DOHH2 (cell line): ENCODE results near the gene ZNF268.

Experiments used
- H3F3A ChIP-seq: fragments of 200-600 bp; sonication (generic), shearing (Covaris generic); 2 replicates; pipeline ENCODE4 v1.6.0; 2016; ENCODE audit warnings: antibody characterized with exemption, mild to moderate bottlenecking; ENCODE audit not compliant: control insufficient read depth, insufficient read depth
- H3K27ac ChIP-seq: fragments of 200-600 bp; sonication (generic); 2 replicates; pipeline ENCODE4 v1.5.1; 2014; ENCODE audit warnings: low read depth, mild to moderate bottlenecking, low read length, moderate library complexity
- H3K27me3 ChIP-seq: fragments of 200-600 bp; sonication (generic); 2 replicates; pipeline ENCODE4 v1.6.1; 2014; ENCODE audit warnings: mild to moderate bottlenecking, low read length, mixed read lengths; ENCODE audit not compliant: control insufficient read depth
- H3K36me3 ChIP-seq: fragments of 200-600 bp; sonication (generic); 2 replicates; pipeline ENCODE4 v1.6.1; 2014; ENCODE audit warnings: mild to moderate bottlenecking, low read length, moderate library complexity, mixed read lengths; ENCODE audit not compliant: control insufficient read depth
- H3K4me1 ChIP-seq: fragments of 200-600 bp; sonication (generic); 2 replicates; pipeline ENCODE4 v1.6.1; 2014; ENCODE audit warnings: mild to moderate bottlenecking, low read length, mixed read lengths; ENCODE audit not compliant: control insufficient read depth
- H3K4me2 ChIP-seq: fragments of 200-600 bp; sonication (generic); 2 replicates; pipeline ENCODE4 v1.6.0; 2014; ENCODE audit warnings: mild to moderate bottlenecking, low read length, moderate library complexity
- H3K4me3 ChIP-seq: fragments of 200-600 bp; sonication (generic); 2 replicates; pipeline ENCODE4 v1.5.1; 2014; ENCODE audit warnings: mild to moderate bottlenecking, low read length, mixed read lengths
- H3K79me2 ChIP-seq: fragments of 200-600 bp; sonication (generic); 2 replicates; pipeline ENCODE4 v1.6.1; 2014; ENCODE audit warnings: mild to moderate bottlenecking, low read length, mixed read lengths; ENCODE audit not compliant: control insufficient read depth
- H3K9me2 ChIP-seq: fragments of 200-600 bp; sonication (generic); replicated peaks from 2 replicates; pipeline ENCODE4 v1.6.1; 2014; ENCODE audit warnings: mild to moderate bottlenecking, low read length, mixed read lengths; ENCODE audit not compliant: control insufficient read depth
- H3K9me3 ChIP-seq: fragments of 200-600 bp; sonication (generic); 2 replicates; pipeline ENCODE4 v1.6.1; 2014; ENCODE audit warnings: antibody characterized with exemption, low read length, mixed read lengths; ENCODE audit not compliant: control insufficient read depth, insufficient read depth
- H4K20me1 ChIP-seq: fragments of 200-600 bp; sonication (generic); 2 replicates; pipeline ENCODE4 v1.6.0; 2014; ENCODE audit warnings: low read depth, mild to moderate bottlenecking, antibody characterized with exemption, low read length, moderate library complexity; ENCODE audit not compliant: control insufficient read depth, insufficient read depth
- EZH2phosphoT487 ChIP-seq: fragments of 200-600 bp; sonication (generic); IDR thresholded peaks from 2 replicates; pipeline ENCODE4 v1.6.1; 2017; ENCODE audit warnings: borderline replicate concordance, mild to moderate bottlenecking, antibody characterized with exemption, low read length, moderate library complexity, mixed read lengths
- TF ChIP-seq, protein P1 (sequence below): fragments of 200-600 bp; sonication (generic); IDR thresholded peaks from one replicate; pipeline ENCODE4 v1.5.1; 2014; ENCODE audit warnings: antibody characterized with exemption, mild to moderate bottlenecking, low read depth, low read length; ENCODE audit not compliant: poor library complexity, severe bottlenecking

Gene ZNF268

DNA sequence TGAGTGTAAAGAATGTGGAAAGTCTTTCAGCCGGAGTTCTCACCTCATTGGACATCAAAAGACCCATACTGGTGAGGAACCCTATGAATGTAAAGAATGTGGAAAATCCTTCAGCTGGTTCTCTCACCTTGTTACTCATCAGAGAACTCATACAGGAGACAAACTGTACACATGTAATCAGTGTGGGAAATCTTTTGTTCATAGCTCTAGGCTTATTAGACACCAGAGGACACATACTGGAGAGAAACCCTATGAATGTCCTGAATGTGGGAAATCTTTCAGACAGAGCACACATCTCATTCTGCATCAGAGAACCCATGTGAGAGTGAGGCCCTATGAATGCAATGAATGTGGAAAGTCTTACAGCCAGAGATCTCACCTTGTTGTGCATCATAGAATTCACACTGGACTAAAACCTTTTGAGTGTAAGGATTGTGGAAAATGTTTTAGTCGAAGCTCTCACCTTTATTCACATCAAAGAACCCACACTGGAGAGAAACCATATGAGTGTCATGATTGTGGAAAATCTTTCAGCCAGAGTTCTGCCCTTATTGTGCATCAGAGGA, 25.1 kb upstream of the ZNF268 start:
- TF ChIP-seq EZH2phosphoT487: no peak
- TF ChIP-seq, protein P1, sequence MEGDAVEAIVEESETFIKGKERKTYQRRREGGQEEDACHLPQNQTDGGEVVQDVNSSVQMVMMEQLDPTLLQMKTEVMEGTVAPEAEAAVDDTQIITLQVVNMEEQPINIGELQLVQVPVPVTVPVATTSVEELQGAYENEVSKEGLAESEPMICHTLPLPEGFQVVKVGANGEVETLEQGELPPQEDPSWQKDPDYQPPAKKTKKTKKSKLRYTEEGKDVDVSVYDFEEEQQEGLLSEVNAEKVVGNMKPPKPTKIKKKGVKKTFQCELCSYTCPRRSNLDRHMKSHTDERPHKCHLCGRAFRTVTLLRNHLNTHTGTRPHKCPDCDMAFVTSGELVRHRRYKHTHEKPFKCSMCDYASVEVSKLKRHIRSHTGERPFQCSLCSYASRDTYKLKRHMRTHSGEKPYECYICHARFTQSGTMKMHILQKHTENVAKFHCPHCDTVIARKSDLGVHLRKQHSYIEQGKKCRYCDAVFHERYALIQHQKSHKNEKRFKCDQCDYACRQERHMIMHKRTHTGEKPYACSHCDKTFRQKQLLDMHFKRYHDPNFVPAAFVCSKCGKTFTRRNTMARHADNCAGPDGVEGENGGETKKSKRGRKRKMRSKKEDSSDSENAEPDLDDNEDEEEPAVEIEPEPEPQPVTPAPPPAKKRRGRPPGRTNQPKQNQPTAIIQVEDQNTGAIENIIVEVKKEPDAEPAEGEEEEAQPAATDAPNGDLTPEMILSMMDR: no peak
- Histone ChIP-seq H3K79me2 (no peaks in the 10 kb centered on the region), H3K4me2 (no peak overlapping the region), H3K36me3 (peaks cover 48% of the 10 kb centered on the region), H3K9me3 (peaks cover 65% of the 10 kb centered on the region), H3K27me3 (no peaks in the 10 kb centered on the region), H4K20me1 (no peaks in the 10 kb centered on the region), H3K9me2 (no peaks in the 10 kb centered on the region), H3F3A (0 out of 2 replicates have a peak, but pooled peaks cover under 1% of the 10 kb centered on the region), H3K4me1 (no peaks in the 10 kb centered on the region), H3K27ac (no peak overlapping the region), H3K4me3 (no peak overlapping the region)

DNA sequence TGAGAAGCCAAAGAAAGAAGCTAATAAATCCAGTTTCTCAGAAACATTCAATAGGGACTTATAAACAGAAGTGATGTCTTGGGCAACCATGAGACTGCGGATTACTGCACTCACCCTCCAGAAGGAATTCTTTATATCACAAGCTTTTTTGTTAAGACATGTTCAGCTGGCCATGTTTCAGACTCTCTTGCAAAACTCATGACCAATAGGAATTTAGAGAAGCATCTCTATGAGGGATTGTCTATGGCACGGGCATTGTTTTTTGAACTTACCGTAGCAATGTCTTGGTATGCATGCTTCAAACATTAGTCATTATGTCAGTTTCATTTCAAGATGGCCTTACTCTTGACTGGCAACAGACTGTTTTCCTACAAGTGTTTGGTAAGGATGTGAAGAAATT, 15.5 kb upstream of the ZNF268 start:
- Histone ChIP-seq H3K79me2 (no peaks in the 10 kb centered on the region), H3K27me3 (no peaks in the 10 kb centered on the region), H3K4me3 (no peak overlapping the region)

DNA sequence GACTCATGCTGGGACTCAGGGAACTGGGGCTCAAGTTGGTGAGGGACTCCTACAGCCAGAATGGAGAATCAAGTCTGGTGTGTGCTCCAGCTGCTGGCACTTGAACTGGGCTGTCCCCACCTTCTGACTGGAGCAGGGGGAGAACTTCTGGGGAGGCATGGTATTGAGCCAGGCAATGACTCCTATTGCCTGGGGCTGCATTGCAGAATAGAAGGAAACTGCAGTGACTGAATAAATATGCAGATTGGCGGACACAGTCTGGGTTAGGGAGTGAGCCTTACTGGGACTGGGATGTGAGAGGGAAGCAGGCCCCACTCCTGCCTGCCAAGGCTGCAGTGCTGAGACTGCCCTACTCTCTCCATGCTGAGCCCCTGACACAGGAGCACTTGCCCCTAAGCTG, 8.8 kb upstream of the ZNF268 start:
- Histone ChIP-seq H4K20me1 (no peaks in the 10 kb centered on the region), H3K4me1 (no peaks in the 10 kb centered on the region), H3K9me2 (no peaks in the 10 kb centered on the region), H3K36me3 (no peaks in the 10 kb centered on the region), H3K79me2 (no peaks in the 10 kb centered on the region), H3K4me2 (no peak overlapping the region), H3K4me3 (no peak overlapping the region), H3F3A (no peaks in the 10 kb centered on the region), H3K9me3 (peaks cover 25% of the 10 kb centered on the region; the same call in 1 of the 2 replicates), H3K27me3 (no peaks in the 10 kb centered on the region), H3K27ac (no peak overlapping the region)
- TF ChIP-seq, protein P1: no peak
- TF ChIP-seq EZH2phosphoT487: no peak

More for the DNA sequence above, 15.5 kb upstream of the ZNF268 start:
- Histone ChIP-seq H3K36me3 (no peaks in the 10 kb centered on the region), H3F3A (0 out of 2 replicates have a peak, but pooled peaks cover 2% of the 10 kb centered on the region), H4K20me1 (no peaks in the 10 kb centered on the region), H3K27ac (no peak overlapping the region), H3K9me3 (peaks cover 20% of the 10 kb centered on the region; the same call in 1 of the 2 replicates), H3K9me2 (no peaks in the 10 kb centered on the region), H3K4me1 (no peaks in the 10 kb centered on the region), H3K4me2 (no peak overlapping the region)
- TF ChIP-seq, protein P1: no peak
